CD14-positive monocyte (primary cell): Measurements from ENCODE around the gene OR2T27. TPM values are rescaled to one million over a fixed set of nuclear protein-coding genes. Genes with fewer than 3 reads are reported as not detected.

ENCODE experiments used
- DNase-seq, 3 donors: peaks; one replicate each; pipeline ENCODE4 v3.0.0-alpha.2; 2011 to 2022
- H2AFZ ChIP-seq: 2 replicates; pipeline ENCODE4 v1.6.0; 2012; ENCODE audit warnings: mild to moderate bottlenecking, low read depth, low read length, inconsistent platforms; ENCODE audit not compliant: insufficient read depth, poor library complexity, severe bottlenecking
- H3K27ac ChIP-seq, 2 donors: 1 replicate in 1 of 2; 2 replicates in 1 of 2; pipeline ENCODE4 v1.5.1; 2012 to 2013; ENCODE audit warnings: low read length in 2 of 2, control low read depth in 1 of 2, inconsistent platforms in 1 of 2, low read depth in 1 of 2, mild to moderate bottlenecking in 1 of 2
- H3K27me3 ChIP-seq, 2 donors: one replicate each; pipeline versions ENCODE4 v1.6.0 to v1.6.1; 2011 to 2013; ENCODE audit warnings: low read length in 2 of 2; ENCODE audit not compliant: control insufficient read depth in 2 of 2, insufficient read depth in 2 of 2
- H3K36me3 ChIP-seq, 2 donors: replicated peaks in 1 of 2; 1 replicate in 1 of 2; 2 replicates in 1 of 2; pipeline versions ENCODE4 v1.5.1 to v1.6.1; 2012 to 2013; ENCODE audit warnings: low read length in 2 of 2, control low read depth in 1 of 2, inconsistent platforms in 1 of 2, mild to moderate bottlenecking in 1 of 2; ENCODE audit not compliant: insufficient read depth in 2 of 2, control insufficient read depth in 1 of 2
- H3K4me1 ChIP-seq, 2 donors: 1 replicate in 1 of 2; 2 replicates in 1 of 2; pipeline versions ENCODE4 v1.5.1 to v1.6.1; 2012 to 2013; ENCODE audit warnings: low read length in 2 of 2, control low read depth in 1 of 2, inconsistent platforms in 1 of 2, mild to moderate bottlenecking in 1 of 2, moderate library complexity in 1 of 2; ENCODE audit not compliant: insufficient read depth in 2 of 2, control insufficient read depth in 1 of 2
- H3K4me2 ChIP-seq: replicated peaks from 2 replicates; pipeline ENCODE3; 2012; ENCODE audit warnings: low read length, moderate library complexity, mild to moderate bottlenecking; ENCODE audit not compliant: poor library complexity, severe bottlenecking; ENCODE audit errors: extremely low read depth
- H3K4me3 ChIP-seq, 3 experiments: fragments of 200-600 bp in 1 of 3; sonication (generic) in 1 of 3; replicated peaks in 1 of 3; 1 replicate in 2 of 3; 2 replicates in 1 of 3; pipeline ENCODE4 v1.5.1; 2011 to 2013; ENCODE audit warnings: low read length in 3 of 3, mild to moderate bottlenecking in 3 of 3, control low read depth in 2 of 3, low read depth in 2 of 3, inconsistent platforms in 1 of 3, moderate library complexity in 1 of 3
- H3K79me2 ChIP-seq: 2 replicates; pipeline ENCODE4 v1.6.0; 2012; ENCODE audit warnings: mild to moderate bottlenecking, control low read depth, inconsistent platforms, low read length, moderate library complexity; ENCODE audit not compliant: insufficient read depth
- H3K9ac ChIP-seq: 2 replicates; pipeline ENCODE4 v1.6.0; 2017; ENCODE audit warnings: low read length, mild to moderate bottlenecking; ENCODE audit not compliant: insufficient read depth, poor library complexity, severe bottlenecking
- H3K9me3 ChIP-seq, 2 donors: replicated peaks in 1 of 2; 1 replicate in 1 of 2; 2 replicates in 1 of 2; pipeline versions ENCODE4 v1.5.1 to v1.6.1; 2012 to 2013; ENCODE audit warnings: low read length in 2 of 2, control low read depth in 1 of 2; ENCODE audit not compliant: control insufficient read depth in 1 of 2, insufficient read depth in 1 of 2
- H4K20me1 ChIP-seq: 2 replicates; pipeline ENCODE4 v1.6.0; 2012; ENCODE audit warnings: mild to moderate bottlenecking, low read length, control low read depth, moderate library complexity; ENCODE audit not compliant: insufficient read depth
- H3K27ac Mint-ChIP-seq, 7 donors: one replicate each; pipeline ENCODE4 v1.8.0; 2020; ENCODE audit warnings: mild to moderate bottlenecking in 7 of 7, mixed read lengths in 7 of 7, moderate library complexity in 6 of 7, inconsistent platforms in 2 of 7
- H3K27me3 Mint-ChIP-seq, 3 donors: one replicate each; pipeline ENCODE4 v1.8.0; 2021 to 2022; ENCODE audit warnings: low read depth in 3 of 3, mild to moderate bottlenecking in 3 of 3, mixed read lengths in 3 of 3, moderate library complexity in 3 of 3, inconsistent platforms in 1 of 3
- H3K36me3 Mint-ChIP-seq, 2 donors: one replicate each; pipeline ENCODE4 v1.8.0; 2020; ENCODE audit warnings: mixed read lengths in 2 of 2, inconsistent platforms in 1 of 2, mild to moderate bottlenecking in 1 of 2
- H3K4me1 Mint-ChIP-seq: one replicate; pipeline ENCODE4 v1.8.0; 2020; ENCODE audit warnings: mild to moderate bottlenecking, mixed read lengths
- H3K4me3 Mint-ChIP-seq, 2 donors: one replicate each; pipeline ENCODE4 v1.8.0; 2020; ENCODE audit warnings: mild to moderate bottlenecking in 2 of 2, mixed read lengths in 2 of 2, moderate library complexity in 1 of 2
- H3K9me3 Mint-ChIP-seq, 7 donors: one replicate each; pipeline ENCODE4 v1.8.0; 2020 to 2022; ENCODE audit warnings: mixed read lengths in 7 of 7, mild to moderate bottlenecking in 6 of 7, moderate library complexity in 6 of 7, inconsistent platforms in 2 of 7
- WGBS: methylation state at CpG from one replicate; pipeline ENCODE4 v1.1.5; 2013; ENCODE audit warnings: missing lambda C conversion rate; ENCODE audit not compliant: insufficient coverage; 5-methylcytosine and 5-hydroxymethylcytosine counted together
- intact Hi-C, 2 donors: fragments of 100-400 bp; cut with micrococcal nuclease; formaldehyde crosslinking; loops; one replicate each; pipeline versions ENCODE4 v1.15.0 to v1.15.1; 2023
- polyA plus RNA-seq, 3 donors: library from polyadenylated mRNA; depleted of rRNA in 1 of 3; unstranded in 2 of 3; stranded (reverse) in 1 of 3; fragments of 300-500 nt in 2 of 3; fragments of >200 nt in 1 of 3; fragmentation: Illumina TruSeq in 2 of 3; gene quantifications; 1 replicate in 2 of 3; 2 replicates in 1 of 3; pipeline ENCODE4 v1.2.3, GENCODE V29; 2012 to 2021
- TF ChIP-seq, protein P1 (sequence below): fragments of 200-600 bp; IDR thresholded peaks from one replicate; pipeline ENCODE4 v1.8.0; 2022; ENCODE audit warnings: antibody characterized with exemption, mild to moderate bottlenecking

The OR2T27 gene
- polyA plus RNA-seq, 3 donors: not detected

DNA sequence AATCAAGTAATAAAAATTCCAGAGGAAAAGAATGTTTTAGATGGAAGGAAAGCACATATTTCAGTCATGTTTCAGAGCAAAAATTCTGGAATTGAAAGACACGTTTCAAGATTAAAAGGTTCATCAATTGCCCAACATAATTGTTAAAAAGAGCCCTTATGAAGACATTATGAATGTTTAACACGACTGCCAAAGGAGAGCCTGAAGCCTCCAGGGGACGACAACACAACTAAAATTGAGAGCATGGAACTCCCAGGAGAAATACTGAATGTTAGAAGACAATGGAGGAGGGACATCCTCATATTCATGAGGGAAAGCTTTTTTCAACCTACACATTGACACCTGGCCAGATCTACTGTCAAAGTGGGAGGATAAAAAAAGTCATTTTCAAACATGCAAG, 36.5 kb downstream of the OR2T27 start:
- Histone ChIP-seq H3K79me2 (no peaks in the 10 kb centered on the region), H3K4me2 (no peak overlapping the region), H2AFZ (no peak overlapping the region), H4K20me1 (no peaks in the 10 kb centered on the region), H3K4me1 (no peaks in the 10 kb centered on the region), H3K9ac (no peak overlapping the region), H3K9me3 (no peaks in the 10 kb centered on the region), H3K4me3 (no peak overlapping the region), H3K36me3 (no peaks in the 10 kb centered on the region), H3K27ac (no peak overlapping the region), H3K27me3 (no peaks in the 10 kb centered on the region)
- H3K27me3 Mint-ChIP-seq: peaks cover 0 to 4% (median 0%) of the 10 kb centered on the region in 3 donors
- H3K27ac Mint-ChIP-seq: no peak overlapping the region
- DNase-seq: peak; percentile 22 to 50 (median 28)
- no CpG with 5 or more reads among the region's 3 CpGs for WGBS
- no peaks in the 10 kb centered on the region for H3K4me1 Mint-ChIP-seq
- H3K9me3 Mint-ChIP-seq: no peaks in the 10 kb centered on the region
- TF ChIP-seq, protein P1, sequence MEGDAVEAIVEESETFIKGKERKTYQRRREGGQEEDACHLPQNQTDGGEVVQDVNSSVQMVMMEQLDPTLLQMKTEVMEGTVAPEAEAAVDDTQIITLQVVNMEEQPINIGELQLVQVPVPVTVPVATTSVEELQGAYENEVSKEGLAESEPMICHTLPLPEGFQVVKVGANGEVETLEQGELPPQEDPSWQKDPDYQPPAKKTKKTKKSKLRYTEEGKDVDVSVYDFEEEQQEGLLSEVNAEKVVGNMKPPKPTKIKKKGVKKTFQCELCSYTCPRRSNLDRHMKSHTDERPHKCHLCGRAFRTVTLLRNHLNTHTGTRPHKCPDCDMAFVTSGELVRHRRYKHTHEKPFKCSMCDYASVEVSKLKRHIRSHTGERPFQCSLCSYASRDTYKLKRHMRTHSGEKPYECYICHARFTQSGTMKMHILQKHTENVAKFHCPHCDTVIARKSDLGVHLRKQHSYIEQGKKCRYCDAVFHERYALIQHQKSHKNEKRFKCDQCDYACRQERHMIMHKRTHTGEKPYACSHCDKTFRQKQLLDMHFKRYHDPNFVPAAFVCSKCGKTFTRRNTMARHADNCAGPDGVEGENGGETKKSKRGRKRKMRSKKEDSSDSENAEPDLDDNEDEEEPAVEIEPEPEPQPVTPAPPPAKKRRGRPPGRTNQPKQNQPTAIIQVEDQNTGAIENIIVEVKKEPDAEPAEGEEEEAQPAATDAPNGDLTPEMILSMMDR: peak; percentile 66
- no peaks in the 10 kb centered on the region for H3K36me3 Mint-ChIP-seq
- H3K4me3 Mint-ChIP-seq: no peak overlapping the region
- intact Hi-C loops: no loop called here

DNA sequence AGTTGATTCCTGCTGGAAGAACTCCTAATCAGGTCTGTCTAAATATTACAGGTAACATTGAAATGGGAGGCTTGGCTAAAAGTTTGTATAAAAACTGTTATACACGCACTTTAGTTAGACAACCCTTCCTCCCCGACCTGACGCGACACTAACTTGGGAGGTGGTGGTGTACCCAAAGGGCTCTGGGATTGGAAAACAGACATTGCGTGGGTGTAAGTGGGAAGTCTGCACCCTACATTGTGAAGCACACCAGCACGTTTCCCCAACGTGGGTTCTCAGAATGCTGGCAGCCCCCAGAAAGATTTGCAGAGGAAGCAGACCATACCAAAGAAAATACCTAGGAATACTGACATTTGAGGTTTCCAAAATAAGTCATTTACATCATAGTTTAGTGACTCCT, 37.2 kb downstream of the OR2T27 start:
- Mint-ChIP-seq H3K4me1 (no peaks in the 10 kb centered on the region), H3K27me3 (peaks cover 0 to 4% (median 0%) of the 10 kb centered on the region in 3 donors)
- intact Hi-C loops: no loop called here

More for the DNA sequence above, 37.2 kb downstream of the OR2T27 start:
- WGBS: 100% methylated on average over 3 of the region's 7 CpGs
- Histone ChIP-seq H2AFZ (no peak overlapping the region), H3K27me3 (no peaks in the 10 kb centered on the region), H3K9ac (no peak overlapping the region), H3K4me2 (no peak overlapping the region), H3K4me3 (no peak overlapping the region), H3K27ac (no peak overlapping the region), H3K79me2 (no peaks in the 10 kb centered on the region), H4K20me1 (no peaks in the 10 kb centered on the region), H3K9me3 (no peaks in the 10 kb centered on the region), H3K36me3 (no peaks in the 10 kb centered on the region), H3K4me1 (no peaks in the 10 kb centered on the region)
- Mint-ChIP-seq H3K27ac (no peak overlapping the region), H3K4me3 (no peak overlapping the region), H3K9me3 (no peaks in the 10 kb centered on the region), H3K36me3 (no peaks in the 10 kb centered on the region)
- DNase-seq: no peak
- TF ChIP-seq, protein P1: no peak
